Measurements from ENCODE around the gene ATP2A3.

GRCh38 chr17:3935825-3936355, 28.3 kb downstream of the ATP2A3 start:
- TF ChIP-seq ELF4 (IDR thresholded peaks at IDR 0.05) (no peak), SP1 (IDR thresholded peaks at IDR 0.05) (no peak), NFRKB (IDR thresholded peaks at IDR 0.05) (no peak), ZNF384 (IDR thresholded peaks at IDR 0.05) (no peak), BHLHE40 (IDR thresholded peaks at IDR 0.05; ENCODE audit: borderline replicate concordance) (no peak)

Measured in HEK293T (cell line).